D341Med (cell line): ENCODE measurements around the gene RPL18.
"Not testable (repeated sequence)": the region's sequence is repeated elsewhere in the genome, so short reads cannot be mapped to it uniquely, and the experiment has no call there.

Experiments
- DNase-seq: peaks from one replicate; pipeline ENCODE4 v3.0.0; 2012; ENCODE audit warnings: low spot score

Gene RPL18

DNA sequence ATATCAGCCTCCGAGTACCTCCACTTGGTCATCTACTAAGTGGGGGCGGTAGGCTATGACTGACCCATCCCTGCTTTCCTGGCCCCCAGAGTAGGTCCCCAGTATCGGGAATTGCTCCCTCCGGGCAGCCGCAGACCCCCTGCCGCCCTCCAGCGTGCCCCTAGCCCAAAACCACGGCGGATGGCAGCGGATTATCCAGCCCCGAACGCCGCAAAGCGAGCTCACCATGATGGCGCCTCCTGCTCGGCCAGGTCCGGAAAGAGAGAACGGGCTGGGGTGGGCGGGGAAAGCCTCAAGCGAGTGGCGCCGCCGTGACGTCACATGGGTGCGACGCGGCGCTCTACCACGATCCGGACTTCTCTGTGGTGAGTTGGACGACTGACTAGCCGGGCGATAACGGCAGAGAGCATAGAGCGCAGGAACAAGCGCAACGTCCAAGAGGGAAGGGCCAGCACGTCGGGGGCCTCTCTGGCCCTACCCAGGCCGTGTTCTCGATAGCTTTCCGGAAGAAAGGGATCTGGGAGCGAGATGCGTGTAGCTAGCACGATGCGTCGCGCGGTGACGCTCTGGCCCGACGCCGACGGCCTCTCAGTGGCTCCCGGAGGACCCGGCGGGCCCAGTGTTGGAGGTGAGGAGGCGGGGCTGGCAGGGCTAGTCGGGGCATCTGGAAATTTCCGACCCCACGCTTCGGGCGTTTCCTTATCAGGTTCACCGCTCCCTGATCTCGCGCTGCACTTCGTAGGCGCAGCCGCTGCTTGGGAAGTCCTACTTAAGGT lies at the start of gene RPL18, which contains the start of gene SPHK2:
RPL18 (minus strand) TSS at position 263 of the 776 bp plus-strand sequence; CDS start at position 228, 35 bp downstream.
SPHK2 (plus strand) TSS at position 591 of the 776 bp plus-strand sequence. CDS start 1,009 bp downstream, outside the sequence.
- DNase-seq: peak; percentile 95

GRCh38 chr19:48668761-48669160 lies 49.8 kb upstream of the RPL18 start:
- DNase-seq: no peak

DNA sequence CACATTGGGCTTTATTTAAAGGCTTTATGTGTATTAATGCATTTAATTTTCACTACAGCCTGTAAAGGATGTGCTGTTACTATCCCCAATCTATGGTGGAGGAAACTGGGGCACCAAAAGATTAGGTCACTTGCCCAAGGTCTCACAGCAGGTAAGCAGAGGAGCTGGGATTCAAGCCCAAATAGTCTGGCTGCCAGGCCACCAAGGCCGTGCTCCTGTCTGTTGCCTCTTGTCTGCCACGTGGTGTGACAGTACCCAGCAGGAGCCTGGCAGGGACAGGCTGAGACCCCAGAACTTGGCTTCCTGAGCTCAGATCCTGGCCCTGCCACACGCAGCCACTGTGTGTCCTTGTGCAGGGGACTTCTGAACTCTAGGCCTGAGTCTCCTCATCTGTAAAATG lies 49.4 kb upstream of the RPL18 start:
- DNase-seq: no peak

DNA sequence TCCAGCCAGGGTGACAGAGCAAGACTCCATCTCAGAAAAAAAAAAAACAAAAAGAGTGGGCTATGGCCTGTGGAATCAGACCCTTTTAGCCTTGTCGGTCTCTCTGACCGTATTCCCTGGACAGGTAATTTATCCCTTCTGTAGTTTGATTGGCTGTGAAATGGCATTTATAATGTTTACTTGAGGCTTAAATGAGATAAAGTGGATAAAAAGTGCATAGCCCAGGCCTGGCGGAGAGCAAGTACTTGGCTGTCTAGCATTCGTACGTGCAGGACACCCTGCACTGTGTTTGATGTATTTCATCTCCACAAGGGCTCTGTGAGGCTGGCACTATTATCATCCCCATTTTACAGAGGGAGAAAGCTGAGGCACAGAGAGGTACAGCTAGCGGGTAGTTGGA lies 46.8 kb upstream of the RPL18 start:
- DNase-seq: no peak

- peak; percentile 22 for DNase-seq
Observed at GRCh38 chr19:48664476-48664875, 45.5 kb upstream of the RPL18 start.

DNA sequence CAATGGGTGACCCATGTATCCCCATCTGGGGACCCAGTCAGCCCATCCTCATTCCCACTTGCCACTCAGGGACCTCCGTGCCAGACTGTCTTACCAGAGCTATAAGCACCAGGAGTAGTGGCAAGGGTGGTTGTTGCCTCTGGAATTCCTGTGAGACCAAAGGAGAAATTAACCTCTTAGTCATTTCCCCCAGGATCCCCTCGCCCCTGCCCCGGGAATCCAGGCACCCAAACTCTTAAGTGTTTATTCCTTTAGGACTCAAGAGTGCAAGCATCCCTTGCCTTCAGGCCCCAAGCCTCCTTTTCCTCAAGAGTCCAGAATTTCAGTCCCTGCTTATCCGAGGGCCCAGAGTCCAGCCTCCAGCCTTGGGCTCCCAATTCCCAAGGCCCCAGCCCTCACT lies 44.7 kb upstream of the RPL18 start:
- DNase-seq: no peak

GRCh38 chr19:48661711-48662090 lies 42.7 kb upstream of the RPL18 start:
- peak; percentile 37 for DNase-seq

DNA sequence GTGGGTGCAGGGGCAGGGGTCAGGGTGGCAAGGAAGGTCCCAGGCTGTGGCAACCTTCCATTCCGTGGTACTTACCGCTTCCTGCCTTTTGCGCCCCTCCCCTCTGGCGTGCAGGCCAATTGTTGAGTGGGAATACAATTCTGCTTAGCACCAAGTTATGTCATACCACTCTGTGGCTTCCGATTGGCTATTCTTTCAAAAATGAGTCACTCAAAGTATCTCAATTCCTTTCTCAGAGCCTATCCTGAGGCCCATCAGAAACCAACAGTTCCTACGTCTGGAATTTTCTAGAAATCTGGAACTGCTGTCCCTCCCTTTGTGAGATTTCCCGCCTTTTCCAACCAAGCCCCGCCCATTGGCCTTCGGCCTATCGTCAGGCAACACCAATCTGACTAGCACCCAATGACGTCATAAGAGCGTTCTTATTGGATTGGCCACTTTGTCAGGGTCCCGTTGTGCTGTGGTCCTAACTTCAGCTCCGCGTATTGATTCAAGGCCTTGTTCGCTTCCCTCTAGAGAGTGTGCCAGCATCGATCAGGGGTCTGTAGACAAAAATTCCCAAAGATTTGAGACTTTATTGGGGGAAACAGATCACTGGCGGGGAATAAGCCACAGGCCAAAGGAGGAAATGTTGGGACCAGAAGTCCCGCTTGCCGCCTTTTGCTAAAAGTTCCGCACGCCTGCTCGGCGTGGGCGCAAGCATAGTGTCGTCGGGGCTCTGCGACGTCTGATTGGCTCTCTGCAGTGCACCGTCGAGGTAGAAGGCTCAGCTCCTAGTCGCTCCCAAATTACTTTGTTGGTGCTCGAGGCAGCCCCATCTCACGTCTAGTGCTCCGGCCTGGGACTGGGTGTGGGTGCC lies 42.1 kb upstream of the RPL18 start:
- DNase-seq: peak; percentile 83

DNA sequence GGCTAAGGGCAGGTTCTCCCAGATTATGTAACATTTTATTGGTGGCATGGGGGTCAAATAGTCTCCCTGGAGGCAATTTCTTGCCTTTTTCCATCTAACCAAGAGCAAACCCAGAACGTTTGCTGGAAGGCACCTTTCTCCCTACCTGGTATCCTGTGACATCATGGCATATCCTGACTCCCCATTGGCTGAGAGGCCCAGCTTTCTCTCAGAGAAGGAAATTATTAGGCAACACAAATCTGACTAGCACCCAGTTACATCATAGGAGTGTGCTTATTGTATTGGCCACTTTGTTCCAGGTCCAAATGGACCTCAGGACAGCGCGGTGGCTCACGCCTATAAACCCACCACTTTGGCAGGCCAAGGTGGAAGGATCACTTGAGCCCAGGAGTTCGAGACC lies 40.8 kb upstream of the RPL18 start:
- DNase-seq: peak; percentile 14

- no peak for DNase-seq
Observed at GRCh38 chr19:48658483-48658882, 39.5 kb upstream of the RPL18 start.

GRCh38 chr19:48657828-48658227 lies 38.9 kb upstream of the RPL18 start:
- not testable (repeated sequence) for DNase-seq

DNA sequence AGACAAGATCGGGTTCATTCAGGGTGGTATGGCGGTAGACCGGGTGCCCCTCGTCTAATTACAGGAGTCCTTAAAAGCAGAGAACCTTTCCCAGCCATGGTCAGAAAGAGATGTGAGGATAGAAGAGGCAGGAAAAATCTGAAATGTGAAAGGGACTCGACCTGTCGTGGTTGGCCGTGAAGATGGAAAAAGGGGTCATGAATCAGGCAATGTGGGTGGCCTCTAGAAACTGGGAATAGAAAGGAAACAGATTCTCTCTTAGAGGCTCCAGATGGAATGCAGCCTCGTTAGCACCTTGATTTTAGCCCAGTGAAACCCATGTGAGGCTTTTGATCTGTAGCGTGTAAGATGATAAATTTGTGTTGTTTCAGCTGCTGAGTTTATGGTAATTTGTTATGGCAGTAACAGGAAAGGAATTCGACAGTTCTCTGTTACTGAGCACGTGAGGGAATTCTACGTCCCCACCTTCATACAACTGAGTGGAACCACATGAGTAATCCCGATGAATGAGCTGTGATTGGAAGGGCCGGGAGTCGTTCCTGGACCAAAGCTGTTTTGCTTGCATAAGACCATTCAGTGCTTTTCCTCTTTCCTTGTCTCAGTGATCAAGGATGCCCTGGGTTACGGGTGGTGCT lies 38.0 kb upstream of the RPL18 start:
- no peak for DNase-seq

DNA sequence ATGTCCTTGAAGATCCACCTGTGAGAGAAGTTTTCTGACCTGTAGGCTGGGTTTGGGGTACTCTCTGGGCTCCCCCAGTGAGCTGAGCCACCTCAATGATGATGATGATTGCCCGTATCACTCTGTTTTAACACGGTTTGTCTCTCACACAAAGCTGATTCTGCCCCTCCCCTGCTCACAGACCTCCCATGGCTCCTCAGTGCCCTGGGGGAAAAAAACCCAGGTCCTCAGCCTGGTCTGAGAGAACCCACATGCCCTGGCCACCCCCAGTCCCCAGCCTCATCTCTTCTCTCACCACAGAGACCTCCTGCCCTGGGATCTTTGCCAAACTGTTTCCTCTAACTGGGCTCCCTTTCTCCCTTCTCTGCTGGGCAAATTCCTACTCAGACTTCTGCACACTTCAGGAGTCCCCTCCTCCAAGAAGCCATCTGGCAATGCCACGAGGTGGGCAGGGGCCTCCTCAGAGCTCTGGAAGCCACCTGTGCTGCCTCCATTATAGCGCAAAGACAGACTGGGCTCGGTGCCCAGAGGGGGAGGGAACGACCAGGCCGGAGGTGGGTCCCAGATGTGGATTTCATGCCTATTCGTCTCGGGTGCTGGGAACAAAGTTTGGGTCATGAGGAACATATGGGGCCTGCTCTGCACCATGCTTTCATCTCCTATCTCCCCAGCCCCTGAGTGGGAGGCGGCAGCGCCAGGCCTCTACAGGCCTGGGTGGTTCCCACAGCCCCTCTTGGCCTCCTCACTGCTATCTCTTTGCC lies 35.5 kb upstream of the RPL18 start:
- DNase-seq: peak; percentile 84

DNA sequence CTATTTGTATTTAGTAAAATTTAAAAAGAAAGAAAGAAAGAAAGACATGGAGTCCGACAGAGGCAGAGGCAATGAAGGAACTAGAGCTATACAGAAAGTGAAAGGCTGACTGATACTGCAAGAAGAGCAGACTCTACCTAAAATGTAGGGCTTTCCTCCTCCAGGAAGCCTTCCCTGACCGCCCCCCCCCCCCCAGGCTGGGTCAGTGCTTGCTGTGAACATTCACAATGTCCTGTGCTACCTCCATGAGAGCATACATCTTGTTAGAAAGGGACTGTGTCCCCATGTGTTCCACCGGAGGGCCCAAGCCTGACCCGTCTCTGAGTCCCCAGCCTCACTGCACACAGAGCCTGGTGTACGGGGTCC lies 32.7 kb upstream of the RPL18 start:
- DNase-seq: no peak

DNA sequence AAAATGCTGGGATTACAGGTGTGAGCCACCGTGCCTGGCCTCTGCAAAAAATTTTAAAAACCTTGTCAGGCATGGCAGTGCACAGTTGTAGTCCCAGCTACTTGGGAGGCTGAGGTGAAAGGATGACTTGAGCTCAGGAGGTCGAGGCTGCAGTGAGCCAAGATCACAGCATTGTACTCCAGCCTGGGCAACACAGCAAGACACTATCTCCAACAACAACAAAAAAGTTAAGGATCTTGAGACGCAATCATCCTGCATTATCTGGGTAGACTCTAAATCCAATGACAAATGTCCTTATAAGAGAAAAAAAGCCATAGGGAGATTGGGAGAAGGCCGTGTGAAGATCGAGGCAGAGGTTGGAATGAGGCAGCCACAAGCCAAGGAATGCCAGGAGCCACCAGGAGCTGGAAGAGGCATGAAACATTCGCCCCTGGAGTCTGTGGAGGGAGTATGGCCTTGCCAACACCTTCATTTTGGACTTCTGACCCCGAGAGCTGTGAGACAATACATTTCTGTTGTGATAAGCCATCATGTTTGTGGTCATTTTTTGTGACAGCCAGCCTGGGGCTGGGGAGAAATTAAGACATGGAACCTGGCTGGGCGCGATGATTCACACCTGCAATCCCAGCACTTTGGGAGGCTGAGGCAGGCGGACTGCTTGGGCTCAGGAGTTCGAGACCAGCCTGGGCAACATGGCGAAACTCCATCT lies 32.1 kb upstream of the RPL18 start:
- DNase-seq: no peak

DNA sequence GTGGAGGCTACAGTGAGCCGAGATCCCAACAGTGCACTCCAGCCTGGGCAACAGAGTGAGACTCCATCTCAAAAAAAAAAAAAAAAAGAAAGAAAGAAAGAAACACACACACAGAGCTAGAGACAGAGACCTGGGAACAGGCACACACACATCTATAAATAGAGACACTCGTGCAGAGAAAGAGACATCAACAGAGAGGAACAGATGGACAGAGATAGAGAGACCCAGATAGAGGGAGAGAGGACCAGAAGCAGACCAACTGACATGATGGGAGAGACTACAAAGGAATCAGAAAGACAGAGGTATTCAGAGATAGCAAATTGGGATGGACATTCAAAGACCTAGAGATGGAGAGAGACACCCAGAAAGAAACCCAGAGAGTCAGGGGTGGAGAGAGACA lies 29.2 kb upstream of the RPL18 start:
- no peak for DNase-seq

- DNase-seq: no peak
Observed at GRCh38 chr19:48646722-48647216, 27.8 kb upstream of the RPL18 start.

- peak; percentile 92 for DNase-seq
Observed at GRCh38 chr19:48646001-48646721, 27.2 kb upstream of the RPL18 start, which contains the start of gene CA11. TSS of gene CA11 (minus strand) at chr19:48646187. CDS start at chr19:48645632, 555 bp downstream.

GRCh38 chr19:48645620-48646000 lies 26.6 kb upstream of the RPL18 start:
- no peak for DNase-seq
